Naive B cell (primary cell): Measurements from ENCODE around the gene FSTL3. TPM values are rescaled to one million over a fixed set of nuclear protein-coding genes. Genes with fewer than 3 reads are reported as not detected.

Experiments used
- ATAC-seq, 2 donors: fragments of 150-1000 bp; cut with Tn5 transposase; 2 replicates each; pipeline ENCODE4 v1.10.0; 2021; ENCODE audit warnings: low read depth in 2 of 2, mild to moderate bottlenecking in 2 of 2, moderate library complexity in 2 of 2
- DNase-seq: peaks from one replicate; pipeline ENCODE4 v3.0.0; 2022
- H3K27ac Mint-ChIP-seq, 6 donors: one replicate each; pipeline ENCODE4 v1.8.0; 2020 to 2022; ENCODE audit warnings: mild to moderate bottlenecking in 6 of 6, mixed read lengths in 6 of 6, moderate library complexity in 5 of 6, inconsistent platforms in 2 of 6
- H3K27me3 Mint-ChIP-seq, 3 donors: one replicate each; pipeline ENCODE4 v1.8.0; 2021 to 2022; ENCODE audit warnings: mixed read lengths in 3 of 3, mild to moderate bottlenecking in 1 of 3
- H3K36me3 Mint-ChIP-seq, 2 donors: one replicate each; pipeline ENCODE4 v1.8.0; 2020 to 2022; ENCODE audit warnings: mixed read lengths in 2 of 2, inconsistent platforms in 1 of 2, mild to moderate bottlenecking in 1 of 2
- H3K4me1 Mint-ChIP-seq, 3 donors: one replicate each; pipeline ENCODE4 v1.8.0; 2020 to 2022; ENCODE audit warnings: mixed read lengths in 3 of 3, inconsistent platforms in 1 of 3, mild to moderate bottlenecking in 1 of 3, moderate library complexity in 1 of 3
- H3K4me3 Mint-ChIP-seq, 8 donors: one replicate each; pipeline ENCODE4 v1.8.0; 2020 to 2022; ENCODE audit warnings: mild to moderate bottlenecking in 8 of 8, mixed read lengths in 8 of 8, moderate library complexity in 8 of 8, inconsistent platforms in 2 of 8
- H3K9me3 Mint-ChIP-seq, 7 donors: one replicate each; pipeline ENCODE4 v1.8.0; 2020 to 2022; ENCODE audit warnings: mixed read lengths in 7 of 7, mild to moderate bottlenecking in 5 of 7, inconsistent platforms in 2 of 7, moderate library complexity in 1 of 7
- polyA plus RNA-seq, 6 donors: library from polyadenylated mRNA; unstranded; fragments of 300-500 nt; fragmentation: Illumina TruSeq; gene quantifications; one replicate each; pipeline ENCODE4 v1.2.3, GENCODE V29; 2021; ENCODE audit warnings: low read depth in 6 of 6

FSTL3 gene
- polyA plus RNA-seq, 6 donors from 2014 or later = 0.77 to 3.6 (median 2.8) TPM; not detected in 1

DNA sequence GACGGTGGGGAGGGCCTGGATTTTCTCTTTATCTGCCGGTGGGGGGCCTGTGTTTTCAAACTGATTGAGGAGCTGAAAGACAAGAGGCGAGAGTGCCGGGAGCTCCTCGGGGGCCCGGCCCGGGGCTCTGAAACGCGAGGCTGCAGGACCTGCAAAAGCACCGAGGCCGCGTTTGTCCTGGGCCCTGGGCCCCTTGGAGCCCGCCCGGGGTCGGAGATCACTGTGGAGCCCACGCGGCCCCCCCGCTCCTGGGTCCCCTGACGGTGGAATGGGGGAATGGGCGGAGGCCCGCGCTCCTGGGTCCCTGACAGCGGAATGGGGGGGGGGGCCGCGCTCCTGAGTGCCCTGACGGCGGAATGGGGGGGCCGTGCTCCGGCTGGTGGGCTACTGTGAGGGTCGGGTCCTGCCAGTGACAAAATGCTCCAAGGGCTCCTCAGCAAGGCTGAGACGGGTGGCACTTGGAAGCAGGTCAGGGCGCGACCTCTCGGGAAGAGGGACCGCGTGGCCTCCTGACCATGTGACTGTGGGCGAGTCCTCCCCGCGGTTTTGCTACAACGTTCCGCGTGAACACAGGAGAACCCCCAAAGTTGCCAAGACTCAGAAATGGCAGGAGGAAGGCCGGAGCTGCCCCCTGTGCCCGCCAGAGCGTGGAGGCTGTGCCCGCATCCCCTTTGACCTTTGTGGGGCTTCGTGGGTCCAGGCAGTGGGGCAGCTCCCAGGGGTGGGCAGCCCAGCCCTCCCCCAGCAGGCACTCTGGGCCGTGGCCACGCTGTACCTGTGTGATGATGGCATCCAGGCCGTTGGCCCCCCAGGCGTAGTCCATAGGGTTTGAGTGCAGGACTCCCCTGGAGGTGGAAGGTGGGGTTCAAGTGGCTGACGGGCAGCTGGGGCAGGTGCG, 27.0 kb upstream of the FSTL3 start:
- Mint-ChIP-seq H3K27ac (no peak overlapping the region), H3K9me3 (no peaks in the 10 kb centered on the region), H3K4me1 (peaks cover 0 to 6% (median 0%) of the 10 kb centered on the region in 3 donors), H3K4me3 (no peak overlapping the region), H3K36me3 (peaks cover 0 to 5% of the 10 kb centered on the region in 2 donors), H3K27me3 (no peaks in the 10 kb centered on the region)
- no peak for ATAC-seq
- no peak for DNase-seq

DNA sequence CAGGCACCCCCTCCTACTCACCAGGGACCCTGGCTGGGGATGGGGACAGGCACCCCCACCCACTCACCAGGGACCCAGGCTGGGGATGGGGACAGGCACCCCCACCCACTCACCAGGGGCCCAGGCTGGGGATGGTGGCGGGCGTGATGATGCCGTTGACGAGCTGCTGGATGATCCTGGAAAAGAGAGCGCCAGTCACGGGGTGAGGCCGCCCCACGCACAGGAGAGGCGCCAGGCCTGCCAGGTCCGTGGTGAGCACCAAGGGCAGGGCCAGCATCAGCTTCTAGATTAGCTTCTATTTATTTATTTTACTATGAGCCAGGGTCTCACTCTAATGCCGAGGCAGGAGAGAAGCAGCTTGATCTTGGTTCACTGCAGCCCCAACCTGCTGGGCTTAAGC, 26.1 kb upstream of the FSTL3 start:
- DNase-seq = no peak
- Mint-ChIP-seq H3K9me3 (no peaks in the 10 kb centered on the region), H3K27ac (no peak overlapping the region), H3K4me3 (no peak overlapping the region), H3K4me1 (peaks cover 5 to 12% (median 6%) of the 10 kb centered on the region in 3 donors), H3K36me3 (peaks cover 0 to 5% of the 10 kb centered on the region in 2 donors), H3K27me3 (no peaks in the 10 kb centered on the region)
- no peak for ATAC-seq

DNA sequence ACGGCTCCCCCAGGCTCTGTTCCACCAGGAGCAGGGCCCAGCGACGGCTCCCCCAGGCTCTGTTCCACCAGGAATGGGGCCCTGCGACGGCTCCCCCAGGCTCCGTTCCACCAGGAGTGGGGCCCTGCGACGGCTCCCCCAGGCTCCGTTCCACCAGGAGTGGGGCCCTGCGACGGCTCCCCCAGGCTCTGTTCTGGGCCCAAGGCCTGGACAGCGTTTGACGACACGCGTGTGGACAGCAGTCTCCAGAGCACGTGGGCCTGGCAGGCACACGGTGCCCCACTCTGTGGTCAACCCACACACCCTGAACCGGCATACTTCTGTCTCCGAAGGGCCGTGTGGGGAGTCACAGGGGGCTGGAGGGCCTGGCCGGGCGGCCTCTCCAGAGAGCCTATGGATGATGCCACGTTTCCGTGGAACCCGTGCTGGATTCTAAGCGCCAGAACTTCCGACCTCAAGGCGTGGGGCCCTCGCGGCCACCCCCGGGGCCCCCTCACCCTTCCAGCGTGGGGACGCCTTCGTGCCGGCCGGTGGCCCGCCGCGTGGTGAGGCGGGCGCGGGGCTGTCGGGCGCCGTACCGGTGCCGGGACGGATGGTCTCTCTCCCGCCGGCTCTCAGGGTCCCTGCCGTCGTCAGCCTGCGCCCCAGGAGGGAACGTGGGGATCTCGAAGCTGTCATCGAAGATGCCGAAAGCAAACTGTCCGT, 24.9 kb upstream of the FSTL3 start:
- Mint-ChIP-seq H3K4me3 (no peak overlapping the region), H3K27me3 (no peaks in the 10 kb centered on the region), H3K9me3 (no peaks in the 10 kb centered on the region), H3K36me3 (peaks cover 0 to 3% of the 10 kb centered on the region in 2 donors), H3K4me1 (peaks cover 15 to 22% (median 15%) of the 10 kb centered on the region in 3 donors), H3K27ac (peak overlapping the region in 1 of 6 donors; percentile 63)
- DNase-seq (no peak), ATAC-seq (no peak)

DNA sequence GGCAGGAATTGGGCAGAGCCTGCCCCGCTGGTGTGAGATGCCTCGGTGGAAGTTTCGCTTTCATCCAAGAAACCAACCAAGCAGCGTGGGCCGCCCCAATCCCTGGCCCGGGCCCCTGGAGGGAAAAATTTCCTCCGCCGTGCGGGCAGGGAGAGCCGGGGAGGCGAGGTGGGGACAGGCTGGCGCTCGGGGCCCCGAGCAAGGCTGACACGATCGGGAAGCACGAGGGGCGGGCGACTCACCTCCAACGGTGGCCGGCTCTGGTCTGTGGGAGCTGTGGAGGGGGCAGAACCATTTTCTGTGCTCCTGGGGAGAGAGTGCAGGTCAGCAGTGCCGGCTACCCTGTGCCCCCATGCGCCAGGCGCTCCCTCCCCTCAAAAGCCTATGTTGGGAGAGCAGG, 24.2 kb upstream of the FSTL3 start:
- H3K36me3 Mint-ChIP-seq = no peaks in the 10 kb centered on the region
- no peak for DNase-seq
- no peaks in the 10 kb centered on the region for H3K27me3 Mint-ChIP-seq
- no peaks in the 10 kb centered on the region for H3K9me3 Mint-ChIP-seq
- ATAC-seq = no peak
- peaks cover 17 to 26% (median 17%) of the 10 kb centered on the region in 3 donors for H3K4me1 Mint-ChIP-seq
- H3K27ac Mint-ChIP-seq = no peak overlapping the region
- H3K4me3 Mint-ChIP-seq = no peak overlapping the region

DNA sequence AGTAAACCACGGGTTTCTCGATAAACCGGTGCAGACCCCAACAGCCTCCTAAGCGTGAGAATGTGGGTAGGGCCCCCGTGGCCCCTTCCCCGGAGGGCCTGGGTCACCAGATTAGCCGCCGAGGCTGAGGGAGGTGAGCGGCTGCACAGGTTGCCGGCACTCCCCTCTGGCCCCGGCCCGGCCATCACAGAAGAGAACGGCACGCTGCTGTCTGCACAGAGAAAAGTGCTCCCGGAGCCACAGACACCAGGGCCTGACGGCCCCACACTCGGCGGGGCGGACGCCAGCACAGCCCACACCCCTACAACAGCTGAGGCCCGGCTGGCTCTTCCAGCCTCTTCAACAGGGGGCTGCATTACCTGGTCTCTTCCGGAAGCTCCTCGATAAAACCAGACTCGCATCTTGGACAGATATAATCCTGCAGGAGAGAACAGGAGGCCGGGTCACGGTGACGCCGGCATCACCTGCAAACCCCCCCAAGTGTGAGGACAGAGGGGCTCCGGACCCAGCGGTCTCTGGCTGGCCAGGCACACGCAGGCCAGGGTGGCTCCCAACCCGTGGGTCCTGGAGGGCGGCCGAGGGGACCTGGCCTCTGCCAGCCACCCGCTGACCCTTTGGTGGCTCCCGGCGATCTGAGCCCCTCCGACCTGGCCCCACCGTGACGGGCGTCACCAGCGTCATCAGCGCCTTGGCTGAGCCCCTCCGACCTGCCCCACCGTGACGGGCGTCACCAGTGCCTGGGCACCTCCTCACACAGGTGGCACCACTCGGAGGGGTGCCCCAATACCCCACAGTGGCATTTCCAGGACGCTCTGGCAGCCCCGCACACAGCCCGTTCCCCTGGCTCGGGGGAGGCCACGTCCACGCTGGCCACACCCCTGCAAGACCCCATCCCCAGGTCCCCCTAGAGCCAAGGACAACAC, 23.5 kb upstream of the FSTL3 start:
- DNase-seq (no peak), ATAC-seq (no peak)
- Mint-ChIP-seq H3K4me3 (no peak overlapping the region), H3K27me3 (no peaks in the 10 kb centered on the region), H3K4me1 (peaks cover 17 to 26% (median 23%) of the 10 kb centered on the region in 3 donors), H3K27ac (no peak overlapping the region), H3K9me3 (no peaks in the 10 kb centered on the region), H3K36me3 (no peaks in the 10 kb centered on the region)

DNA sequence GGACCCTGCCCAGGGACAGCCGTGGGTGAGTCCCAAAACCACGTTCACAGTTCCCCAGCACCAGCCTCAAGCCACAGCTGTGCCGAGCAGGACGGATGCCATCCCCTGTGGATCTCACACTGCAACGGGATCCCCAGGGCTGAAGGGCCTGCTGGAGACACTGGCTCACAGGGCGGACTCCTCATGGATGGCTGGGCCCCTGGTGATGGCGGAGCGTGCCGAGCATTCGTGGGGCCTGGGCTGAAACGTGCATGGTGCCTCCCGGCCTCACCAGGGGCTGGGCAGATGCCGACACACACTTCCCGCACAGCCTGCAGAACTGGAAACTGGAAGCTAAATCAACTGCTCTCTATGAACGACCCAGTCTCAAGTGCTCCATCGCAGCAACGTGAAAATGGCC, 22.8 kb upstream of the FSTL3 start:
- Mint-ChIP-seq H3K4me1 (peaks cover 17 to 27% (median 23%) of the 10 kb centered on the region in 3 donors), H3K9me3 (no peaks in the 10 kb centered on the region), H3K27me3 (no peaks in the 10 kb centered on the region), H3K4me3 (no peak overlapping the region), H3K36me3 (no peaks in the 10 kb centered on the region), H3K27ac (peak overlapping the region in 1 of 6 donors; percentile 20)
- no peak for DNase-seq
- no peak for ATAC-seq

DNA sequence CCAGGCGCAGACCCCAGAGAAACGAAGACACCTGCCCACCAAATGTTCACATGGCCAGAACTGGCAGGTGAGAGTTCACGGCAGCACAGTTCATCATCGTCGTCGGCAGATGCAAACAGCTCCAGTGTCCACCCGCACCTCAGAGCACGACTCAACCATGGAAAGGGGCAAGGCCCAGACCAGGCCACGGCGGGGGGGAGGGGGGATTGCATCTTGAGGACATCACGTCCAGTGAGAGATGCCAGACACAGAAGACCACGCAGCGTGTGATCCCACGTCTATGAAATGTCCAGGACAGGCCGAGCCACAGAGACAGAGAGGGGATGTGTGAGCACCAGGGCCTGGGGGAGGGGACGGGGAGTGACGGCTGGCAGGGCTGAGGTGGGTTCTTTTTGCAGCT, 20.5 kb upstream of the FSTL3 start:
- DNase-seq (no peak), ATAC-seq (no peak)
- H3K36me3 Mint-ChIP-seq = no peaks in the 10 kb centered on the region
- H3K4me1 Mint-ChIP-seq = peaks cover 21 to 48% (median 36%) of the 10 kb centered on the region in 3 donors
- H3K27me3 Mint-ChIP-seq = no peaks in the 10 kb centered on the region
- H3K27ac Mint-ChIP-seq = peak overlapping the region in 1 of 6 donors; percentile 71
- no peaks in the 10 kb centered on the region for H3K9me3 Mint-ChIP-seq
- H3K4me3 Mint-ChIP-seq = peak overlapping the region in 3 of 8 donors; percentile 24 to 57 (median 45)

DNA sequence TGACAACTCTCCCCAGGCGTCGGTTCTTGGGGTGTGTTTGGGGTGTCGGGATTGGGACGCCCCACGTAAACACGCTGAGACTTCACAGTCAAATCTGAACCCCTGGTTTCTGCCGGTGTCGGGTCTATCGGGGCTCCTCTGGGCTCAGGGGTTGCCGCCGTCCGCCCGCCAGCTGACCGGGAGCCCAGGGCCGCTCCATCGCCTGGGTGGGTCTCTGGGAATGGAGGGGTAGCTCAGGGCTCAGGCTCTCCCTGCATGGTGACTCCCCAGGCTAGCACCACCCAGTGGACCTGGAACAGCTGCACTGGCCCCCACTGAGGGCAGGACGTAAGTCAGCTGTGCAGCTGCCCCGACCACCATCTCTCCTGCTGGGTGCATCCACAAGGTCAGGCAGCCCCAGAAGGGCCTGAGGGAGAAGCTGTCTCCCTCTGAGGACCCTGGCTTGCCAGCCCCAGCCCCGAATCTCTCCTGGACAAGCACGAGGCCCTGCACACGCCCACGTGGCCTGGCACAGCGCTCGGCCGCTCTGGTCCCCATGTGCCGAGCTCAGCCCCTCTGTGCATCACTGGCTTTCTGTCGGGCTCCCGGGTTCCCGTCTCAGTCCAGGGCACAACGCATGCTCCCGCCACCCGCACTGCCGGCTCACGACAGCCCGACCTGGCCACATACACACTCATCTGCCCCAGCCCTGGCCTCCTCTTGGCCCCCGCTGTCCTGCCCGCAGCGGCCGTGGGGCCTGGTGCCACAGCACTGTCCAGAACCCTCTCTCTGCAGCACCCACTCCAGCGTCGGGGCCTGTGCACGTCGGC, 19.2 kb upstream of the FSTL3 start:
- Mint-ChIP-seq H3K4me3 (peak overlapping the region in 1 of 8 donors; percentile 7), H3K27me3 (no peaks in the 10 kb centered on the region), H3K4me1 (peaks cover 33 to 59% (median 45%) of the 10 kb centered on the region in 3 donors), H3K27ac (peak overlapping the region in 1 of 6 donors; percentile 71), H3K36me3 (no peaks in the 10 kb centered on the region), H3K9me3 (no peaks in the 10 kb centered on the region)
- DNase-seq (no peak), ATAC-seq (no peak)

DNA sequence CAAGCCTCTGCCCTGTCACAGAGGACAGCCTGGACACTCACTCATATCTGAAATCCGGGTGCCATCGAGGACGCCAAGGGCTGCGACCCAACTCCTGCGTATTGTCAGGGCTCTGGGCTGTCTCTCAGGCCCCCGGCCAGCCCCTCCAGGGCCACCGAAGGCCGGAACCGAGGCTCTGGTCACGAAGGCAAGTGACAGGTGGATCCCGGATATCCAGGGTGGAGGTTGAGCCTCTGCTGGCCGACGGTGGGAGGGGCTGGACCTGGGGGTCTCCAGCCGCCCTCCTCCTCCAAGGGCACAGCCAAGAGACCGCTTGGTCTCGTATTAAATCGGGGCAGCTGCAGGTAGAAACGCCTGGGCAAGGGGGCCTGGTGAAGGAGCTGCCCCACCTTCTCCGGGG, 18.6 kb upstream of the FSTL3 start:
- Mint-ChIP-seq H3K4me3 (peak overlapping the region in 1 of 8 donors; percentile 7), H3K27ac (peak overlapping the region in 1 of 6 donors; percentile 9), H3K4me1 (peaks cover 33 to 61% (median 45%) of the 10 kb centered on the region in 3 donors)

DNA sequence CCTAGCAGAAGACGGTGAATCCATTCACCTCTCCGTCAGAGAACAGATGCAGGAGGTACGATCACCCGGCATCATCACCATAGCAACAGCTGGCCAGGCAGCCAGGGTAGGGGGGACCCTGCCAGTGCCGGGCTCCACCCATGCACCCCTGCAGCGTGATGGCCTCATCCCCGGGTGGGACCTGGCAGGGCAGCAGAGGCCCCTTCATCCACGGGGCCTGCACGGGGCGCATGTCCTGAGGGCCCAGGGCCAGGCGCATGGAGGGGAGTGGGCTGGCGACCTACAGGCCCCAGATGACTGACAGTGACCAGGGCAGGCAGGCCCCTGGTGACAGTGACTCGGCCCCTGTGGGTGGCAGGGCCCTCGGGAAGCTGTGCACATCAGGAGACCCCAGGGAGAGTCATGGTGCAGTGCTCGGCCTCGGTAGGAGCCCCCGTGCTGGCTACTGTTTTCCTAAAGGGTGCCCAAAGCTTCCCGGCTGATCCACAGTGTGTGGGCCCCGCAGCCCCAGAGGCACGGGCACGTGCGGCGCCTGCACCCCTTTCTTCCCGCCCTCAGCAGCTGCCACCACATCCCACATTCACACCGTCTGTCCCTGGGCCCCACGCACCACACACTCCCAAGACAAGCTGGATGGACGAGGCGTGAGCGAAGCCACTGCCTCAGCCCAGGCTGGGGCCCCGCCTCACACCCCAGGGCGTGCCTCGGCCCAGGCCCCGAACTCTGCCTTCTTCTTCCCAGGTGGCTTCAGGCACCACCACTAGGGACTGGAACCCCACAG, 17.9 kb upstream of the FSTL3 start:
- peak overlapping the region in 2 of 6 donors; percentile 38 to 95 for H3K27ac Mint-ChIP-seq
- no peaks in the 10 kb centered on the region for H3K27me3 Mint-ChIP-seq
- H3K4me1 Mint-ChIP-seq = peaks cover 33 to 61% (median 45%) of the 10 kb centered on the region in 3 donors
- no peaks in the 10 kb centered on the region for H3K9me3 Mint-ChIP-seq
- peak overlapping the region in 5 of 8 donors; percentile 38 to 97 (median 57) for H3K4me3 Mint-ChIP-seq
- ATAC-seq = no peak
- DNase-seq = no peak
- H3K36me3 Mint-ChIP-seq = no peaks in the 10 kb centered on the region

More for the DNA sequence above, 18.6 kb upstream of the FSTL3 start:
- Mint-ChIP-seq H3K36me3 (no peaks in the 10 kb centered on the region), H3K27me3 (no peaks in the 10 kb centered on the region), H3K9me3 (no peaks in the 10 kb centered on the region)
- ATAC-seq (no peak), DNase-seq (no peak)

DNA sequence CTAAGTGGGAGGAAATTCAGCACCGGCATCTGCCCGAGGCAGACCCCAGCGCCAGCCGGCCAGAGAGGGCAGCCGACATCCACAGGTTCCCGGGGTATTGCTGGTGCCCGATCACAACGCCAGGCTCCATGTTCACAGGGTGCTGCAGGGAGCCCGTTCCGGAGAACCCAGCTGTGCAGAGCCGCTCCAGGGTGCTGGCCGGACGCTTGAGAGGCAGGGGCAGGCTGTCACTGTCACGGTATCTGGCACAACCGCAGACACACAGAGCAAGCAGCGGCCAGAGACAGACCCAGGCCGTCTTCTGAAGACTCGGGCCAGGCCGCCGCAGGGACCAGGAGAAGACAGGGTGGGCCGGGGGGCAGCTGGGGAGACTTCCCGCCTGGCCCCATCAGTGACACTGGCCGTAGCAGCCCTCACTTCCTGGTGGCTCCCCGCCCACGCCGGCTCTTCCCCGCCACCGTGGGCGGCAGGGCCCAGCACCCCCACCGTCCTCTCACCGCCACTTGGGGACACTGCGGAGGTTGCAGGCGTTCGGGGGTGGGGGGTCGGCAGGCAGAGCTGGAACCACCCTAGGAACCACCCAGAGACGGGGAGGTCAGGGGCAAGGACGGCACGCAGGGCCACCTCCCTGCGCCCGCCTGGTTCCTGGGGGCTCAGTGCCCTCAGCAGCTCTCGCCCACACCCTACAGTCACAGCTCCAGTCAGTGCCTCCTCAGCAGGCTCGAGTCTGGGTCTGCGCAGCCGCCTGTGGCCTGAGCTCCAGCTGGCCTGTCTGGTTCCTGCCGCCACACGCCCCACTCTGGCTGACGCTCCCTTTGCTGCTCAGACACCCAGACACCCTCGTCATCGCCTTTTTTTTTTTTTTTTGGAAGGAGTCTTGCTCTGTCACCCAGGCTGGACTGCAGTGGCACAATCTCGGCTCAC, 17.0 kb upstream of the FSTL3 start:
- Mint-ChIP-seq H3K36me3 (no peaks in the 10 kb centered on the region), H3K4me3 (peak overlapping the region in 6 of 8 donors; percentile 47 to 97 (median 94)), H3K4me1 (peaks cover 37 to 63% (median 53%) of the 10 kb centered on the region in 3 donors), H3K27ac (peak overlapping the region in 5 of 6 donors; percentile 77 to 98 (median 95)), H3K27me3 (no peaks in the 10 kb centered on the region), H3K9me3 (no peaks in the 10 kb centered on the region)
- ATAC-seq (no peak), DNase-seq (no peak)
